A673 (cell line): ENCODE measurements around the gene SNX30. TPM values are rescaled to one million over a fixed set of nuclear protein-coding genes. Genes with fewer than 3 reads are reported as not detected.
"Not testable (repeated sequence)": the region's sequence is repeated elsewhere in the genome, so short reads cannot be mapped to it uniquely, and the experiment has no call there.

Experiments
- BruUV-seq: library from RNA; stranded (reverse); fragments of 400-500 nt; replicated peaks from 2 replicates; lab custom pipeline; 2021; lab: Mats Ljungman, UMichigan
- CTCF ChIA-PET: fragments of 300-600 bp; sonication (Branson Sonifier 250); formaldehyde crosslinking; loops from one replicate; lab custom pipeline; 2022; ENCODE audit warnings: antibody characterized with exemption; lab: Charles Lee
- POLR2A ChIA-PET: fragments of 300-600 bp; sonication (Branson Sonifier 250); formaldehyde crosslinking; loops from one replicate; lab custom pipeline; 2022; ENCODE audit warnings: antibody characterized with exemption; ENCODE audit not compliant: low non-redundant PET; lab: Charles Lee
- DNase-seq: peaks from one replicate; pipeline ENCODE4 v3.0.0-alpha.2; 2015; ENCODE audit warnings: low spot score
- H3K27ac ChIP-seq: fragments of 200-600 bp; sonication (generic); 2 replicates; pipeline ENCODE4 v1.5.1; 2016; ENCODE audit warnings: mixed run types, low read depth, mild to moderate bottlenecking, mixed read lengths, antibody characterized with exemption, low read length; ENCODE audit not compliant: poor library complexity, severe bottlenecking
- H3K27me3 ChIP-seq: fragments of 200-600 bp; sonication (generic); replicated peaks from 2 replicates; pipeline ENCODE4 v1.6.1; 2017; ENCODE audit warnings: mixed run types, low read depth, mild to moderate bottlenecking, mixed read lengths, antibody characterized with exemption, low read length; ENCODE audit not compliant: insufficient read depth, poor library complexity
- H3K36me3 ChIP-seq: fragments of 200-600 bp; sonication (generic); 2 replicates; pipeline ENCODE4 v1.6.1; 2016; ENCODE audit warnings: mixed run types, mild to moderate bottlenecking, mixed read lengths, antibody characterized with exemption, low read length; ENCODE audit not compliant: insufficient read depth, poor library complexity, severe bottlenecking
- H3K4me1 ChIP-seq: fragments of 200-600 bp; sonication (generic); 2 replicates; pipeline ENCODE4 v1.6.1; 2017; ENCODE audit warnings: mixed run types, mild to moderate bottlenecking, mixed read lengths, antibody characterized with exemption, low read length; ENCODE audit not compliant: insufficient read depth, poor library complexity, severe bottlenecking
- H3K4me3 ChIP-seq: fragments of 200-600 bp; sonication (generic); 2 replicates; pipeline ENCODE4 v1.5.1; 2016; ENCODE audit warnings: low read depth, mixed run types, mild to moderate bottlenecking, mixed read lengths, low read length; ENCODE audit not compliant: poor library complexity, severe bottlenecking
- H3K9me3 ChIP-seq: fragments of 200-600 bp; sonication (generic); 2 replicates; pipeline ENCODE4 v1.6.1; 2016; ENCODE audit warnings: mixed run types, low read depth, mild to moderate bottlenecking, mixed read lengths, antibody characterized with exemption, low read length; ENCODE audit not compliant: poor library complexity, severe bottlenecking
- CTCF ChIP-seq: fragments of 300-800, 200-600 bp; sonication (generic); conservative IDR thresholded peaks from 2 replicates; pipeline ENCODE4 v1.5.1; 2017; ENCODE audit warnings: low read depth, mild to moderate bottlenecking, antibody characterized with exemption, low read length, moderate library complexity, mixed read lengths
- EZH2 ChIP-seq: fragments of 200-600 bp; sonication (generic); IDR thresholded peaks from 2 replicates; pipeline ENCODE4 v1.6.1; 2017; ENCODE audit warnings: borderline replicate concordance, low read depth, mild to moderate bottlenecking, mixed read lengths, antibody characterized with exemption, low read length; ENCODE audit not compliant: poor library complexity, severe bottlenecking
- intact Hi-C: fragments of 100-400 bp; cut with micrococcal nuclease; formaldehyde crosslinking; loops from one replicate; pipeline ENCODE4 v1.10.0; 2022; ENCODE audit not compliant: unreplicated experiment
- total RNA-seq: library from RNA; stranded (reverse); gene quantifications from 2 replicates; pipeline ENCODE4 v1.2.3, GENCODE V29; 2021

The SNX30 gene
- total RNA-seq, 1 experiment from 2014 or later = 6.1 TPM

GRCh38 chr9:112719241-112719691 lies 31.3 kb upstream of the SNX30 start:
- ChIA-PET CTCF (no interaction called here), POLR2A (no interaction called here)
- no TSS peak for BruUV-seq

GRCh38 chr9:112719696-112720095 lies 30.9 kb upstream of the SNX30 start:
- DNase-seq = no peak
- POLR2A ChIA-PET = no interaction called here
- Histone ChIP-seq H3K9me3 (no peaks in the 10 kb centered on the region), H3K27me3 (no peaks in the 10 kb centered on the region), H3K4me3 (no peak overlapping the region), H3K4me1 (peaks cover 14% of the 10 kb centered on the region), H3K27ac (peak overlapping the region; percentile 24), H3K36me3 (no peaks in the 10 kb centered on the region)
- no TSS peak for BruUV-seq
- intact Hi-C loops = loop anchor here (10.0 kb wide), 1 partner anchor 345 kb away; no protein-coding TSS in a partner anchor
- TF ChIP-seq EZH2 (no peak), CTCF (no peak)
- CTCF ChIA-PET = interaction anchor here (0.6 kb wide), 1 partner anchor 8 kb away, joined by 5 read pairs; no protein-coding TSS in a partner anchor

More at GRCh38 chr9:112719241-112719691, 31.3 kb upstream of the SNX30 start:
- Histone ChIP-seq H3K36me3 (no peaks in the 10 kb centered on the region), H3K27me3 (no peaks in the 10 kb centered on the region), H3K27ac (peak overlapping the region; percentile 24), H3K4me3 (no peak overlapping the region), H3K4me1 (peaks cover 14% of the 10 kb centered on the region), H3K9me3 (no peaks in the 10 kb centered on the region)
- intact Hi-C loops = loop anchor here (10.0 kb wide), 1 partner anchor 344 kb away; no protein-coding TSS in a partner anchor
- peak; percentile 32 for DNase-seq
- TF ChIP-seq EZH2 (no peak), CTCF (no peak)

- H3K9me3 ChIP-seq = no peaks in the 10 kb centered on the region
- no TSS peak for BruUV-seq
These were observed 30.3 kb upstream of the SNX30 start for GRCh38 chr9:112720113-112720780.

GRCh38 chr9:112722749-112723148 lies 27.8 kb upstream of the SNX30 start:
- BruUV-seq, H3K27me3 ChIP-seq, H3K9me3 ChIP-seq, H3K27ac ChIP-seq, CTCF ChIA-PET, DNase-seq, H3K36me3 ChIP-seq, H3K4me3 ChIP-seq, POLR2A ChIA-PET, intact Hi-C loops: not testable (repeated sequence)
- H3K4me1 ChIP-seq = peaks cover 14% of the 10 kb centered on the region

More at GRCh38 chr9:112720113-112720780, 30.3 kb upstream of the SNX30 start:
- no peak overlapping the region for H3K4me3 ChIP-seq
- no peak overlapping the region for H3K27ac ChIP-seq
- no peak for DNase-seq
- TF ChIP-seq EZH2 (no peak), CTCF (no peak)
- POLR2A ChIA-PET = no interaction called here
- intact Hi-C loops = no loop called here
- CTCF ChIA-PET = interaction anchor here (0.6 kb wide), 1 partner anchor 9 kb away, joined by 5 read pairs; no protein-coding TSS in a partner anchor
- no peaks in the 10 kb centered on the region for H3K36me3 ChIP-seq
- peaks cover 14% of the 10 kb centered on the region for H3K4me1 ChIP-seq
- no peaks in the 10 kb centered on the region for H3K27me3 ChIP-seq
